Subcutaneous adipose tissue (tissue), 4 donors: Measurements from ENCODE around the gene SLC10A4. TPM values are rescaled to one million over a fixed set of nuclear protein-coding genes. Genes with fewer than 3 reads are reported as not detected.

Experiments
- total RNA-seq, 4 donors: library from RNA; depleted of rRNA; stranded (reverse); fragments of >200 nt; gene quantifications; one replicate each; pipeline ENCODE4 v1.1.0, GENCODE V29; 2016
- TF ChIP-seq, protein P1 (sequence below): fragments of 450-650 bp; IDR thresholded peaks from one replicate; pipeline ENCODE4 v1.5.1; 2016; ENCODE audit warnings: low read depth, mild to moderate bottlenecking, control low read depth, antibody characterized with exemption, moderate library complexity

SLC10A4 gene
- total RNA-seq: not detected

- TF ChIP-seq, protein P1, sequence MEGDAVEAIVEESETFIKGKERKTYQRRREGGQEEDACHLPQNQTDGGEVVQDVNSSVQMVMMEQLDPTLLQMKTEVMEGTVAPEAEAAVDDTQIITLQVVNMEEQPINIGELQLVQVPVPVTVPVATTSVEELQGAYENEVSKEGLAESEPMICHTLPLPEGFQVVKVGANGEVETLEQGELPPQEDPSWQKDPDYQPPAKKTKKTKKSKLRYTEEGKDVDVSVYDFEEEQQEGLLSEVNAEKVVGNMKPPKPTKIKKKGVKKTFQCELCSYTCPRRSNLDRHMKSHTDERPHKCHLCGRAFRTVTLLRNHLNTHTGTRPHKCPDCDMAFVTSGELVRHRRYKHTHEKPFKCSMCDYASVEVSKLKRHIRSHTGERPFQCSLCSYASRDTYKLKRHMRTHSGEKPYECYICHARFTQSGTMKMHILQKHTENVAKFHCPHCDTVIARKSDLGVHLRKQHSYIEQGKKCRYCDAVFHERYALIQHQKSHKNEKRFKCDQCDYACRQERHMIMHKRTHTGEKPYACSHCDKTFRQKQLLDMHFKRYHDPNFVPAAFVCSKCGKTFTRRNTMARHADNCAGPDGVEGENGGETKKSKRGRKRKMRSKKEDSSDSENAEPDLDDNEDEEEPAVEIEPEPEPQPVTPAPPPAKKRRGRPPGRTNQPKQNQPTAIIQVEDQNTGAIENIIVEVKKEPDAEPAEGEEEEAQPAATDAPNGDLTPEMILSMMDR: no peak
These were observed at the start of gene SLC10A4 for GRCh38 chr4:48483006-48483776. SLC10A4 (plus strand) TSS chr4:48483343; CDS start chr4:48483562, 219 bp downstream.

- TF ChIP-seq, protein P1: no peak
These were observed 46.8 kb upstream of the SLC10A4 start for GRCh38 chr4:48436318-48436717.

DNA sequence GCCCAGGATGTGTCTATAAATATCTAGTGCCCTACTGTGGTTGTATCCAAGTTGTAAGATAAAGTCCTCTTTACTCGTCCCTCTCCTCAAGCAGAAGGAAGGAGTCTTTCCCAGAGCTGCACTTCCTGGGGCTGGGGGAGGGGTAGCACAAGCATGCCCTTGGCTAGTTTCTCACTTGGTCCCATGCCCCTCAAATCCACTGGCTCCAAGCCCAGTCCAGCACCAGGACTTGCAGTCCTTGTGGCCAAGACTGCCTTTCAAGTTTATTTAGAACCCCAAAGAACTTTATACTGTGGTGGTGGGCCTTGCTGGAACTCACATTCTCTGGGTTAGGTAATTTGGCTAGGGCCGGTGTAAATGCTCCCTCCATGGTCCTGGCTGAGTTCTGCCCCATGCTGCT, 43.2 kb upstream of the SLC10A4 start:
- TF ChIP-seq, protein P1: no peak

DNA sequence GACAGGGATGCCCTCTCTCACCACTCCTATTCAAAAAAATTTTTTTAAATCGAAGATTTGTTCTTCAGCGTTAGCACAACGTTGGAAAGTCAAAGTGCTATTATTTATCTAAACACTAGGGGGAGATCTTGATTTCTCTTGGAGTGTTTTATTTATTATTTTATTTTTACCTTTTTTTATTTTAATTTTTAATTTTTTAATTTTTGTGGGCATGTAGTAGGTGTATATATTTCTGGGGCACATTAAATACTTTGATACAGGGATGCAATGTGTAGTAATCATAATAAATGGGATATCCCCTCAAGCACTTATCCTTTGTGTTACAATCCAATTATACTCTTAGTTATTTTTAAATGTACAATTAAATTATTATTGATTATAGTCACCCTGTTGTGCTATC, 37.4 kb upstream of the SLC10A4 start:
- TF ChIP-seq, protein P1: no peak

DNA sequence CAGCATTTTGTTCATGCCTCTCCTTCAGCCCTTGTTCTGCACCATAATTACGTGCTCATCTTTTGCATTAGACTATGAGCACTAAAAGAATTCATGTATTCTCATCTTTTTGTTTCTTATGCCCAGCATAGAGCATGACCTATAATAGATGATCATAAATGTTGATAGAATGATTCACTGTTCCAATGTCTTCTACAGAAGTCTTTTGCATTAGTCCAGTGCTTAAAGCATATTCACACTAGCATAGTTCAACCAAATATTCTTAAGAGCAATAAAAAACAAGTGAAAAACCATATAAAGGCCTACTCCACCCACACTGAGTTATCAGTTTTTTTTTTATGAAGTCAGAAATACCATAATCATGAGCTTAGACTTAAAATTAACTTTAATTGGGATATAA, 36.5 kb upstream of the SLC10A4 start:
- TF ChIP-seq, protein P1: no peak

- TF ChIP-seq, protein P1: no peak
These were observed 34.0 kb upstream of the SLC10A4 start for GRCh38 chr4:48449151-48449550.

GRCh38 chr4:48450740-48451139, 32.4 kb upstream of the SLC10A4 start:
- TF ChIP-seq, protein P1: no peak
